ENCODE measurements around the gene PCP2. TPM values are rescaled to one million over a fixed set of nuclear protein-coding genes. Genes with fewer than 3 reads are reported as not detected.

Gene PCP2
- total RNA-seq = 0.30 TPM in 1 of 2 replicates, not detected in the other

DNA sequence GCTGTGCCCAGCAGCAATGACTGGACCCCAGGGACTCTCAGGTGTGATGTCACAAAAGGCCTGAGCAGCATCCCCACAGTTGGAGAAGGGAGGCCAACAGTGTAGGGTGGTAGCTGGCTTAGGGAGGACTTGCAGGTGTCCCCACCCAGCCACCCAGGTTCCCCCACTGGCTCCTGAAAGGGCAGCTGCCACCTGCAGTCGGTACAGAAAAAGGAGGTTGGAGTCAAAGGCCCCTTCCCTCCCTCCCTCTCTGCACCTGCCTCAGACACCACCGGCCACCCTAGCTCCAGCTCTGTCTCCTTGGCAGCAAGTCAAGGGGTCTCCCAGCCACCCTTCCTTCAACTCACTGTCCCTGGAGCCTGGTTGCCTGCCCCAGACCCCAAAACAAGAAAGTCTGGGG lies at the start of gene PCP2:
Gene PCP2 (minus strand): TSS at position 22 of the 400 bp plus-strand sequence. CDS start 262 bp downstream, outside the sequence.
- no peak for DNase-seq (ENCODE audit: low read depth)

DNA sequence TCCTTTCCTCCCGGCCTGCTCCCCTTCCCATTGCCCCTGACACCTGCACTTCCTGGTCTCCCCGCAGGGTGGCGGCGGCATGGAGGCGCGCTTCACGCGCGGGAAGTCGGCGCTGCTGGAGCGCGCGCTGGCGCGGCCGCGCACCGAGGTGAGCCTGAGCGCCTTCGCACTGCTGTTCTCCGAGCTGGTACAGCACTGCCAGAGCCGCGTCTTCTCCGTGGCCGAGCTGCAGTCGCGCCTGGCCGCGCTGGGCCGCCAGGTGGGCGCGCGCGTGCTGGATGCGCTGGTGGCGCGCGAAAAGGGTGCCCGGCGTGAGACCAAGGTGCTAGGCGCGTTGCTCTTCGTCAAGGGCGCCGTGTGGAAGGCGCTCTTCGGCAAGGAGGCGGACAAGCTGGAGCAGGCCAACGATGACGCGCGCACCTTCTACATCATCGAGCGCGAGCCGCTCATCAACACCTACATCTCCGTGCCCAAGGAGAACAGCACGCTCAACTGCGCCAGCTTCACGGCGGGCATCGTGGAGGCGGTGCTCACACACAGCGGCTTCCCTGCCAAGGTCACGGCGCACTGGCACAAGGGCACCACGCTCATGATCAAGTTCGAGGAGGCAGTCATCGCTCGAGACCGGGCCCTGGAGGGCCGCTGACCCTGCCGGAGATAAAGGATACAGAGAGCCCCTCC lies 48.8 kb upstream of the PCP2 start:
- DNase-seq (ENCODE audit: low read depth) = no peak

DNA sequence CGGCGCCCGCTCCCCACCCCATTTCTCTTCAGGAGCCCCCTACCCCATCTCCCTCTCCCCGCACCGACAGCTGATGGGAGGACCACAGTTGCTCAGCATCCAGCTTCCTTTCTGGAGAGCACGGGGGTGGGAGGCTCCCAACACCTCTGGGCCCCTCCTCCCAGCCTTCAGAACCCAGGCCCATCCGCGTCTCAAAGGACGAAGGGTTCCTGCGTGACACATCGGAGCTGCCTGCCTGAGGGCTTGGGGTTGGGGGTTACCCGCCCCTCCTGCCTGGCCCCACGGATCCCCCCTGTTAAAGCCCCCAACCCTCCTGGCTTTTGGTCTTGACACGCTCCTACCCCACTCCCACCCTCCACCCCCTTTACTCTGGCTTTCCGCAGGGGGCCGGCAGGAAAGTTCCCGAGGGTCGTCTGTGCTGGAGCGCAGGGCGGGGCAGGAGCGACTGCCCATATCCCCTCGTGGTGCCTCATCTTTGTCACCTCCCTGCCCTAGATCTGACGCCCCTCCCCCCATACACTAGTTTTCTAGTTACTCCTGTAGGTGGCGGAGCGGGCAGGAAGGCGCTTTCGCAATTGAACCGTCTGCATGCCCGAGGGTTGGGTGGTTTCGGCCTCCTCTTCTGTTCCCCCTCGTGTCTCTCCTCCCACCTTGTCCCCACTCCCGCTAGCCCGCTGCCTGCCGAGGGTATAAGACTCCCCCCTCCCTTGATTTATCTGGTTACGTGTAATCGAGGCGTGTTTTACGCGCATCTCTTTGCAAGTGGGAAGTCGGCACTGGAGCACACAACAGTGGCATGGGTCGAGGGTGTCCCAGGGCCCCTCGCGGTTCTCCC lies 48.0 kb upstream of the PCP2 start:
- peak; percentile 51 for DNase-seq (ENCODE audit: low read depth)

GRCh38 chr19:7680606-7681339 lies 47.3 kb upstream of the PCP2 start, which contains the start of gene TRAPPC5:
TRAPPC5 (plus strand) TSS chr19:7680833; CDS start chr19:7682254, 1,421 bp downstream.
- peak; percentile 48 for DNase-seq (ENCODE audit: low read depth)

GRCh38 chr19:7679771-7680605 lies 46.5 kb upstream of the PCP2 start:
- no peak for DNase-seq (ENCODE audit: low read depth)

GRCh38 chr19:7678971-7679751 lies 45.6 kb upstream of the PCP2 start:
- no peak for DNase-seq (ENCODE audit: low read depth)

- no peak for DNase-seq (ENCODE audit: low read depth)
Measured at GRCh38 chr19:7677669-7678311, 44.3 kb upstream of the PCP2 start.

GRCh38 chr19:7676854-7677253 lies 43.3 kb upstream of the PCP2 start, which contains the start of gene MCEMP1:
MCEMP1 (plus strand) TSS chr19:7677090; CDS start chr19:7677121, 31 bp downstream.
- DNase-seq (ENCODE audit: low read depth) = no peak

- no peak for DNase-seq (ENCODE audit: low read depth)
Measured at GRCh38 chr19:7676376-7676775, 42.9 kb upstream of the PCP2 start.

- peak; percentile 17 for DNase-seq (ENCODE audit: low read depth)
Measured at GRCh38 chr19:7674010-7675005, 40.8 kb upstream of the PCP2 start.

- DNase-seq (ENCODE audit: low read depth) = no peak
Measured at GRCh38 chr19:7672522-7672921, 39.0 kb upstream of the PCP2 start.

DNA sequence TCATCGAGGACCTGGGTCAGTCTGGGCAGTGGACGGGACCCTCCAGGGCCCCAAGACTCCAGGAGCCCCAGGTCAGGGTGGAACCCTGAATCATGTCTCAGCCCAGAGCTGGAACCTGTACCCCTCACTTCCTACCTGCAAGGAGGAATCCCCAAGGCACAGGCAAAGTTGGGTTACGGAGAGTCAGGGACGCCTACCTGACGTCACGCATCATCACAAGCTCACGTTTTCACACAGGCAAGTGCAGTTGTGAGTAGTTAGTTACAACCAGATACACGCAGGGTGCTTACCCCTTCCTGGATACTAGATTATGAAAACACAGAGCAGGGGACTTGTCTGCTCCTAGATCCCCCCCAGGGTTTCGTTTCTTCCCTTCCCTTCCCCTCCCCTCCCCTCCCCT lies 37.3 kb upstream of the PCP2 start:
- no peak for DNase-seq (ENCODE audit: low read depth)

GRCh38 chr19:7670150-7670783 lies 36.7 kb upstream of the PCP2 start:
- DNase-seq (ENCODE audit: low read depth) = no peak

GRCh38 chr19:7669641-7670040 lies 36.1 kb upstream of the PCP2 start:
- DNase-seq (ENCODE audit: low read depth) = no peak

DNA sequence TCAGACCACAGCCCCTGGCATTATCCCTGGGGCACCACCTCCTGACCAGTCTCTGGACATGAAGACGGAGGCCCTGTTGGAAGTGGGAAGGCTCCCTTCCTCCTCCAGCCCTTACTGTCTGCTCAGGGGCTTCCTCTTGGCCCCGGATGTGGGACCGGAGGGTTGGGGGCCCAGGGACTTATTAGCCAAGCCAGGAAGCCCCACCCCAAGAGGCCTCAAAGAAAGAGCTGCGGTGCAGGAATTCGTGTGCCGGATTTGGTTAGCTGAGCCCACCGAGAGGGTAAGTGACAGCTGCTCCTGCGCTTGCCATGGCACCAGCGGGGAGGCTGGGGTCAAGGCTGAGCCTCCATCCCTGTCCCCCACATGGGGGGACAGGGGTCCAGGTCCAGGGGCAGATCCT lies 35.3 kb upstream of the PCP2 start, which contains the start of gene RETN:
Gene RETN (plus strand): TSS at position 208 of the 400 bp plus-strand sequence. CDS start 278 bp downstream, outside the sequence.
- DNase-seq (ENCODE audit: low read depth) = no peak

GRCh38 chr19:7665076-7665475 lies 31.6 kb upstream of the PCP2 start:
- no peak for DNase-seq (ENCODE audit: low read depth)

DNA sequence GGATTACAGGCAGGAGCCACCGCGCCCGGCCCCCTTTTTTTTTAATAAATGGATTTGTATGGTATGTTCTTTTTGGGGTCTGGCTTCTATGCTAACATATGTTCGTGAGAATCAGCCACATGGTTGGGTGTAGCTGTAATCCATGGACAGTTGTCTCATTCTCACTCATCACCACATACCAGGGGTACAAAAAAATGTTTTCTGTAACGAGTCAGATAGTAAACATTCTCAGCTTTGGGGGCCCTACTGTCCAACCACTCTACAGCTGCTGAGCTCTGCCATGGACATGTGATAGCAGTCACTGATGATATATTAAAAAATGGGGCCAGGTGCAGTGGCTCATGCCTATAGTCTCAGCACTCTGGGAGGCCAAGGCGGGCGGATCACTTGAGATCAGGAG lies 30.2 kb upstream of the PCP2 start:
- no peak for DNase-seq (ENCODE audit: low read depth)

DNA sequence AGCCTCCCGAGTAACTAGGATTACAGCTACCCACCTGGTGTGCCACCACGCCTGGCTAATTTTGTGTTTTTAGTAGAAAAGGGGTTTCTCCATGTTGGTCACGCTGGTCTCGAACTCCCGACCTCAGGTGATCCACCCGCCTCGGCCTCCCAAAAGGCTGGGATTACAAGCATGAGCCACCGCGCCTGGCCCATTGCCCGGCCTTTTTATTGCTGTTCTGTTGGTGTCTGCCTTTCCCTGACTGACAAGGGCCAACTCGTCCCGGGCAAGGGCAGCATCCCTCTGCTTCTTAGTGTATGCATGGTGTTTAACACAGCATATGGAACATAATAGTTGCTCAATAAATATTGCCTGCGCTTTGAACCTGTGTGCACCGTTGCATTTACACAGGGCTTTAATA lies 29.1 kb upstream of the PCP2 start:
- DNase-seq (ENCODE audit: low read depth) = no peak

Measured in renal cortical epithelial cell (primary cell).